GM21717 (cell line): ENCODE measurements around the gene STARD13.

Source experiments
- ATAC-seq: cut with Tn5 transposase; IDR thresholded peaks from one replicate; pipeline ENCODE4 v1.9.1; 2021; ENCODE audit warnings: mild to moderate bottlenecking, moderate library complexity; ENCODE audit not compliant: unreplicated experiment

The STARD13 gene

DNA sequence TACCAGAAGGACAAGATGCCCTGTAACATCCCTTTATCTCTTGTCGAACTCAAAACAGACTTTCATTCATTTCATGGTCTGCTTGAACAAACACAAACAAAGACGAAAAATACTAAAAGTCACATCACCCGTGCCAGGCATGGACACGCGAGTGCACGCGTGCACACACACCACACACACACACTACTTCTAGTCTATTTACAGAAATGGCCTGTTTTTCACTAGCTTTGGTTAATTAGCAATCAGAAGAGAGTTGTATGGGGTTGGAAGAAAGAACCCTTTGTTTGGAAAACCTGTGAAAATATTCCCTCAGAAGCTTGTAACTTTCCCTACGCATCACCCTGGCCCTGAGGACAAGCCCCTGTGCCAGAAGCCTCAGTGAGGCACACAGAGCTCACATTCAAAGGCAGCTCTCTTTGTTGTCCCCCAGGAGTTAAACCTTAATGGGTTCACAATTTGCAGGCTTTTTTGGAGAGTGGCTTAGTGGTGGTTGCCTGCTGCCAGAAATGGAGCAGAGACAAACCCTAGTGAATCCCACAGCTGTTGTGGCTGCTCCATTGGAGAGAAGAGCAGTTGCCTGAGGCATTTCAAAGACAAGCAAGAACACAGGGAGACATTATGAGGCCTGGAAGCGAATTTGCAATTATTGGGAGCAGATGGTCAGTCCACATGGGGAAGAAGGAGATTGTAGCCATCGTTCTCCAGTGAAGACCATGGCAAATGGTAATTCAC, 55.9 kb downstream of the STARD13 start:
- no peak for ATAC-seq

- ATAC-seq: no peak
Observed at GRCh38 chr13:33228648-33229445, 56.7 kb downstream of the STARD13 start.

GRCh38 chr13:33227927-33228647, 57.5 kb downstream of the STARD13 start:
- ATAC-seq: no peak

DNA sequence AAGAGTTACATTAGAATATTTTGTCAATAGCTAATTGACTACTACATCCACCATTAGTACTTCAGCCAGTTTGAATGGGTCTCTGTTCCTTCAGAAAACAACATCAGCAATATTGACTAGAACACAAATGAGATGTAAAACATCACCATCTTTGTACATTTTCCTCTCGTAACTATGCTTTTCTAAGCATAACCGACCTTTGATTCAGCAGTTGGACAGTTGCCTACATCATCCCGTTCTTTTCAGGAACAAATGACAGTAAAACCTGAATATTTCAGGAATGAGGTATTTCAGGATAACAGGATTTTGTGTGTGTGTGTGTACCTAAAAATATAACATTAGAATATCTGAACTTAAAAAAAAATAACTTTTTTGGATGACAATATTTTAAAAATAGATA, 60.9 kb downstream of the STARD13 start:
- no peak for ATAC-seq

DNA sequence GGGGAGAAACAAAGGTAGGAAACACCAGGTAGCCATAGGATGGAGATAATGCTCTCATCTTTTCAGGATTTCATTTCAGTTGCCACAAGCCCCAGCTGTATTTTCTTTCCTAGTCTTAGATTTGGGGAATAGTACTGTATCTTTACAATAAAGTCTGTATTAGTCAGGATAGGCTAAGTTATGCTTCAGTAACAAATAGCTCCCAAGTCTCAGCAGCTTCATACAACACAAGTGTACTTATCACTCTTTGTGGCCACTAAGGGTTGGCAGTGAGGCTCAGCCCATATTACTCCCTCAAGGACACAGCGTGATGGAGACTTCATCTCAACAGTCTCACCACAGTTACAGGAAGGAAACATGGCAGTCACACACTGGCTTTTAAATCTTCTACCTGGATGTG, 61.4 kb downstream of the STARD13 start:
- no peak for ATAC-seq

DNA sequence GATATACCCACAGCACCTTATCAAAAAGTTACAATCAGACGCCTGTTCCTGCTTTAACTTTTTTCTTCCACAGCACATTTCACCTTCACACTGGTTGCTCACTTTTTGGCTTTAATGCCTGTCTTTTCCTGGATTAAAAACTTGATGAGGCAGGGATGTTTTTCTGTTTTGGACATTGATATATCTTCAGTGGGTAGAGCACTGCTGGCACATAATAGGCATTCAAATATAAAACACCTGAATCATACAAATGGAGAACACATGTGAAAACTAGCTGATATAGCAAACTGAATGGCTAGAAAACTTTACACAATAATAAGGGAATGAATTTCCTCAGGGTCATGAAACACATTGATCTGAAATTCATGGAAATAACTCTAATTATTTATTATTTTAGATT, 65.6 kb downstream of the STARD13 start:
- no peak for ATAC-seq

- ATAC-seq: no peak
Observed at GRCh38 chr13:33218426-33218825, 67.1 kb downstream of the STARD13 start.

- no peak for ATAC-seq
Observed at GRCh38 chr13:33218020-33218419, 67.5 kb downstream of the STARD13 start.

DNA sequence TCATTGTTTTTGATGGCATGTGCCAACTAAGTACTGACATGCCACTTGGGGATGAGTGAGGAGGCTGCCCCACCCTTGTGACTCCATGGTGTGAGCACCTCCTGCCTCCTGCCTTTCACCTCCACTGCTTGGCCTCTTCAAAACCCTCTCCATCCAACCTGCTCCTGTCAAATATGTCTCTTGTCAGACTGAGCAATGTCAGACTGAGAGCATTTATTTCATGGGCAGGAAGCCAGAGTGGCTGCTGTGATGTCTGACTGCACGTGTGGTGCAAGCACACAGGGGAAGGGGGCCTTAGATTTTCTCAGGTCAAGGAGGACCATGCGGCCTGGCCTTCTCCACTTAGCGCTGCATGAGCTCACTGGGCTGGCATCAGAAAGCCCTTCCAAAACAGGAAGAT, 68.3 kb downstream of the STARD13 start:
- no peak for ATAC-seq

- no peak for ATAC-seq
Observed at GRCh38 chr13:33213797-33214196, 71.8 kb downstream of the STARD13 start.

DNA sequence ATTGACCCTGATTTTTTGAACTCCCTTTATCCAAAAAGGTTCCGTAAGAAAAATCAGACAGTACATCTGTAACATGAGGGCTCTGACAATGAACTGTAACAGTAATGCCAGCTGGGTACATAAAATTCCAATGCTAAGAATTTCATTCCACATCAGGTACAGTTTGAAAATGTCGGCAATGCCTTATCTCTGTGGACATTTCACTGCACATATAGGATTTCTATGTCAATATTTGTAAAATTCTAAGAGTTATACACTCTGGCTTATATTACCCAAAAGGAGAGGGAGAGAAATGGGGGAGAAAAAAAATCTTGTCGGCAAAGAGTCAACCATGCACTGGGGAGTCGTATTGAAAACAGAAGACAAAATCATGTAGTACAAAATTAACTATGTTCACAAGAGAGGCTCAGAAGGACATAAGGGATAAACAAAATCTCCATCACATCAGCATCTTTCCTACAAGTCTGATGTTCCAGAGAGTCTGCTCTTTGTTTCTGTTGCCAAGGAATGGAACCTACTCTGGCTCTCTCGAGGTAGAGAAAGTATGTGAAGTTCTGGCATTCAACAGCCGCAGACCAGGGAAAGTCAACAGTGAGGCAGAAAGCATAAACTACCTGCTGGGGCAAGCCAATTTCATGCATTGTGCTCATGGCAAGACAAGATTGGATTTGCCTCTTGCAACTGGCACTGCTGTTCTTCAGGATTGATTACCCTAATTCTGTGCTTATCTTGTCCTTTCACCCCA, 72.4 kb downstream of the STARD13 start:
- no peak for ATAC-seq

- no peak for ATAC-seq
Observed at GRCh38 chr13:33212396-33212795, 73.2 kb downstream of the STARD13 start.

DNA sequence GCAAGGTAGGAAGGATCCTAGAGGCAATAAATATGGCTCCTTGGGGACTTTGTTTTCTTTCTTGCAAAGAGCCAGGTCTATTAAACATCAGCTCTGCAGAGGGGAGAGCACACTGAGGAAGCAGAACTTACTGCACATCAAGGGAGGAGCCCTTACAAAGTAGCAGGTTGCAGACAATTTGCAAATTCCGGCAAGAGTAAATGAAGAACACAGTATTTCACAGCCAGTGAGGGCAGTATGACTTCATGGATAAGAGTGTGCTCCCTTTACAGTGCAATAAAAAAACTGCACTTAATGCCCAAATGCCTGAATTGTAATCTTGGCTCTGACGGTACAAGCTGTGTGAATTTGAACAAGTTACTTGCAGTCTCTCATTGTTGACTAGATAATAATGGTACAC, 75.5 kb downstream of the STARD13 start:
- no peak for ATAC-seq

DNA sequence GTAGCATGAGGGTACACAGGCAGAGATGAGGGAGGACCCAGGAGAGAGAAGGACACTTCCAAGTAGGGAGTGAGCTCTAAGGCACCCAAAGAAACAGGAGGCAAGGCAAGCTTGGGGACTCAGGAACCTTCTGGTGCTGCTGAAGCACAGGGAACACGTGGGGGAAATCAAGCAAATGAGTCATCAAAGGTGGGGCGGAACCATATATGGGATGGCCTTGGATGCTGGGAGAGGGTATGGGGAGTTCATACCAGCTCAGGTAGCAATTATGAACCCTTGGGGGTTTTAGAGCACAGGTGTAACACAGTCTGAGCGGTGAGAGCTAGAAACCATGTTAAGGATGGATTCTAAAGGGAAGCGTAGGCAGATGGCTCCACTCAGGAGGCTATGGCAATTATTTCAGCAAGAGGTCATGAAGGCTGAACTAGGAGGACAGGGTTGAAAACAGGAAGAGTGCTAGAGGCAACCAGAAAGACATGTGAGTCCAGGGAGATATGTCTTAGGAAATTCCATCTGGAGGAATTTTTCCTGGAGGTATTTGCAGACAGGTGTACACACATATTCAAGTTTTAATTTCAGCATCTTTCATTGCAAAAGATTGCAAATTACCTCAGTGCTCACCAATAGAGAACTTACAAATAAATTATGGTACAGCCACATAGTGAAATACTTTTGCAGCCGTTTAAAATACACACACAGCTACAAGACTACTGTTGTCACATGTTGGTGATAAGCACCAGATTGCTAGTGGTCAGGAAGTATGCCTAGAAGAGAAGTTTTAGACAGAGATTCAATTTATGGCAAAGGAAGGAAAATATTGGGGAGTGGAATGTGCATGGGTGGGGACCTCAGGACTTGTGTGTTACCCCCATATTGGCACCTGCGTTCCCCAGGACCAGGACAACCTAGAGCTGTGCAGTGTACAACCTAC, 77.0 kb downstream of the STARD13 start:
- ATAC-seq: no peak

- no peak for ATAC-seq
Observed at GRCh38 chr13:33207615-33207961, 78.0 kb downstream of the STARD13 start.

DNA sequence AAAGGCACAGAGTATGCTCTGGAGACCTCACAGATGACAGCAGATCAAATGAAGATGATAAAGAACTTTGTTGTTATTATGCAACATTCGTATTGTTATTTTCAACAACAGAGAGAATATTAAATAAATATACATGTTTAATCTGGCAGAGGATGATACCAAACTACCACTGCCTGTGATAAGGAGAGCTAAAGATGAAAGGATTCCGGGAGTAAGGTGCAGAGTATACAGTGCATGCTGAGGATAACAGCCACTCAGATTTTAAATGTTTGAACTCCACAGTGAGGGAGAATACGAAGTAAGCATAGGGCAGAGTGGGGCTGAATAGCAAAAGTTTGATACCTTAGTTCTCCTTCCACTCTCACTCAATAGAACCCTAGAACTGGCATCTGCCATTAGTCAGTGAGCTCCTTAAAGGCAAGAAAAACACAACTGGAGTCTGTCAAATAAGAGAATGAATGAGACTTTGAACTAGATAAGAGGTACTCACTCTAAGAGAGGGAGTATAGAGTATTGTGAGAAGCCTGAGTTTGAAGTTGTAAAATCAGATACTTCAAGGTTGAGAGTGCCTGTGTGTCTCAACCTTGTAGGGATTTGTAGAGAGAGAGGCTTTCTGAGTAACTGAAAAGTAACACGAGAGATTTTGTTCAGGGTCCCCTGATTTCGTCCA, 78.5 kb downstream of the STARD13 start:
- ATAC-seq: no peak

GRCh38 chr13:33206425-33206824, 79.1 kb downstream of the STARD13 start:
- no peak for ATAC-seq

- peak; percentile 51 for ATAC-seq
Observed at GRCh38 chr13:33205804-33206221, 79.7 kb downstream of the STARD13 start.

- ATAC-seq: no peak
Observed at GRCh38 chr13:33205224-33205623, 80.3 kb downstream of the STARD13 start.
